Activated CD4-positive, alpha-beta T cell treated with anti-CD3 and anti-CD28 coated beads for 36 hours (primary cell): ENCODE data around the gene FAM210B. TPM values are rescaled to one million over a fixed set of nuclear protein-coding genes. Genes with fewer than 3 reads are reported as not detected.
"Not testable (repeated sequence)": the region's sequence is repeated elsewhere in the genome, so short reads cannot be mapped to it uniquely, and the experiment has no call there.

ENCODE experiments used
- ATAC-seq: fragments of 200-7000 bp; cut with Tn5 transposase; one replicate; pipeline ENCODE4 v1.10.0; 2021; ENCODE audit warnings: mild to moderate bottlenecking, moderate library complexity
- CTCF ChIA-PET: fragments of 350-600 bp; sonication (Branson Sonifier 250); formaldehyde crosslinking; loops from one replicate; lab custom pipeline; 2021; ENCODE audit warnings: antibody characterized with exemption; lab: Charles Lee
- POLR2A ChIA-PET: fragments of 350-600 bp; sonication (Branson Sonifier 250); formaldehyde crosslinking; loops from one replicate; lab custom pipeline; 2021; ENCODE audit warnings: antibody characterized with exemption, inconsistent platforms; lab: Charles Lee
- DNase-seq: peaks from one replicate; pipeline ENCODE4 v3.0.0-alpha.2; 2020
- H3K27ac Mint-ChIP-seq: one replicate; pipeline ENCODE4 v1.8.0; 2021; ENCODE audit warnings: mixed read lengths
- H3K27me3 Mint-ChIP-seq: one replicate; pipeline ENCODE4 v1.8.0; 2021; ENCODE audit warnings: mixed read lengths
- H3K36me3 Mint-ChIP-seq: one replicate; pipeline ENCODE4 v1.8.0; 2021; ENCODE audit warnings: low read depth, mixed read lengths
- H3K4me1 Mint-ChIP-seq: one replicate; pipeline ENCODE4 v1.8.0; 2021; ENCODE audit warnings: mixed read lengths
- H3K4me3 Mint-ChIP-seq: one replicate; pipeline ENCODE4 v1.8.0; 2021; ENCODE audit warnings: mild to moderate bottlenecking, moderate library complexity, mixed read lengths
- H3K9me3 Mint-ChIP-seq: one replicate; pipeline ENCODE4 v1.8.0; 2021; ENCODE audit warnings: low read depth, mixed read lengths
- intact Hi-C, 2 experiments: fragments of 100-400 bp; cut with DNase I in 1 of 2; cut with micrococcal nuclease in 1 of 2; formaldehyde crosslinking; loops; one replicate each; pipeline versions ENCODE4 v1.14.2 to v1.15.1; 2022 to 2024; cut with DNase I, micrococcal nuclease
- total RNA-seq, 2 experiments: library from RNA; stranded (reverse); gene quantifications; one replicate each; pipeline ENCODE4 v1.2.3, GENCODE V29; 2021

The FAM210B gene, protein sequence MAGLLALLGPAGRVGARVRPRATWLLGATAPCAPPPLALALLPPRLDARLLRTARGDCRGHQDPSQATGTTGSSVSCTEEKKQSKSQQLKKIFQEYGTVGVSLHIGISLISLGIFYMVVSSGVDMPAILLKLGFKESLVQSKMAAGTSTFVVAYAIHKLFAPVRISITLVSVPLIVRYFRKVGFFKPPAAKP
- total RNA-seq: 1 to 10 TPM; 4.5 to 4.8 TPM

DNA sequence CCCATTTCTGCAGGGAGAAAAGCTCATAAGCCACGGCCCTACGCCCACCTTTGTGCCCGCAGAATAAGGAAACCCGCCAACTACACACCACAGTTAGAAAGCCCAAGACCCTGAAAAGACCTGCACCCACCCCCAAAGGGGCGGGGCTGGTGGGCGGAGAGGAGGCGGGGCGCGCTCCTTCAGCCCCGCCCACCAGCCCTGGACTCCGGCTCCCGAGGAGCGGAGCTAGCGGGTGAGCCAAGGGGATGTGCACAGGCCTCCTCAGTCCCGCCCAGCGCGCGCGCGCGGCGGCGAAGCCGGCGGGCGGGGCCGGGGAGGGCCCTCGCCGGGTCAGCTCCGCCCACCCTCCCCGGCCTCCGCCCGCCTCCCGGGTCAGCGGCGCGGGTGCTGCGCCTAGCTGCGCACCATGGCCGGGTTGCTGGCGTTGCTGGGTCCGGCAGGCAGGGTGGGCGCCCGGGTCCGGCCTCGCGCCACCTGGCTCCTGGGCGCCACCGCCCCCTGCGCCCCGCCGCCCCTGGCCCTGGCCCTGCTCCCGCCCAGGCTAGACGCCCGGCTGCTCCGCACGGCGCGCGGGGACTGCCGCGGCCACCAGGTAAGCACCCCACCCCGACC lies at the start of gene FAM210B:
FAM210B (plus strand) TSS at position 375 of the 612 bp plus-strand sequence; CDS start at position 407, 32 bp downstream.
- intact Hi-C loops: loop anchor here in 1 of 2 experiments (1.0 to 2.0 kb wide), 3 partner anchors 34 to 110 kb away; partner anchors contain the start of genes AURKA, CSTF1 and RTF2
- Mint-ChIP-seq H3K9me3 (no peaks in the 10 kb centered on the region), H3K4me1 (peaks cover 17% of the 10 kb centered on the region), H3K27me3 (no peaks in the 10 kb centered on the region), H3K27ac (peak within 1 kb of the TSS; percentile 58), H3K36me3 (no peaks in the 10 kb centered on the region), H3K4me3 (peak within 1 kb of the TSS; percentile 82)
- DNase-seq (peak; percentile 90), ATAC-seq (peak; percentile 100)
- POLR2A ChIA-PET: interaction anchor here (0.8 to 1.3 kb wide), 4 partner anchors 10 to 110 kb away, joined by 3 to 5 read pairs (median 4); partner anchors contain the start of genes AURKA, CSTF1 and RTF2
- CTCF ChIA-PET: interaction anchor here (0.5 to 2.1 kb wide), 5 partner anchors 8 to 196 kb away, joined by 3 to 6 read pairs (median 3); partner anchors contain the start of gene AURKA

DNA sequence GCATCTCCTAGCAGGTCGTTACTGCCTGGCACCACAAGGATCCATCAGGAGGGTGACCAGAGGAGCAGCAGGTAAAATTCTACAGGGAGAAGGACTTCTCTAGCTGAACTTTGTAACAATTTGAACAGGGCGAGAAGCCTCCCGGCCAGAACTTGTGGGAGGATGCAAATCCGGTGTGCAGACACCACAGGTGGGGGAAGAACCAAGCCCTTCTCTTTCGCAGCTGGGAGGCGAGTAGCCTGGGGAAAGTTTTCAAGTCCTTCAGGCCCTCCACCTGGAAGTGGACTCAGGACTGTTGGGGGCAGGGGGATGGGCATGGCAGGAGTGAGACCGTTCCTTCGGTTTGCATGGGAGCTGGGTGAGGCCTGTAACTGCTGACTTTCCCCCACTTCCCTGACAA lies 42.7 kb upstream of the FAM210B start:
- intact Hi-C loops: no loop called here
- Mint-ChIP-seq H3K4me1 (no peaks in the 10 kb centered on the region), H3K27ac (no peak overlapping the region), H3K4me3 (no peak overlapping the region), H3K36me3 (no peaks in the 10 kb centered on the region), H3K9me3 (peaks cover 4% of the 10 kb centered on the region), H3K27me3 (peaks cover 12% of the 10 kb centered on the region)
- POLR2A ChIA-PET: no interaction called here
- CTCF ChIA-PET: no interaction called here
- no peak for DNase-seq
- ATAC-seq: no peak

DNA sequence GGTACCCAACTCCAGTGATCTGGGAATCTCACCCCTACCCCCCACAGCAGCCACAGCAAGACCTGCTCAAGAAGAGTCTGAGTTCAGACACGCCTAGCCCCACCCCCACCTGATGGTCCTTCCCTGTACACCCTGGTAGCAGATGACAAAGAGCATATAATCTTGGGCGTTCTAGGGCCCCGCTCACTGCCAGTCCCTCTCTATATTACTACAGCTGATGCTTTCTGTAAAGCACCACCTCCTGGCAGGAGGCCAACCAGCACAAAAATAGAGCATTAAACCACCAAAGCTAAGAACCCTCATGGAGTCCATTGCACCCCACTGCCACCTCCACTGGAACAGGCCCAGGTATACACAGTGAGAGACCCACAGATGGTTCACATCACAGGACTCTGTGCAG lies 42.3 kb upstream of the FAM210B start:
- H3K4me3 Mint-ChIP-seq: no peak overlapping the region
- no peaks in the 10 kb centered on the region for H3K4me1 Mint-ChIP-seq
- CTCF ChIA-PET: no interaction called here

DNA sequence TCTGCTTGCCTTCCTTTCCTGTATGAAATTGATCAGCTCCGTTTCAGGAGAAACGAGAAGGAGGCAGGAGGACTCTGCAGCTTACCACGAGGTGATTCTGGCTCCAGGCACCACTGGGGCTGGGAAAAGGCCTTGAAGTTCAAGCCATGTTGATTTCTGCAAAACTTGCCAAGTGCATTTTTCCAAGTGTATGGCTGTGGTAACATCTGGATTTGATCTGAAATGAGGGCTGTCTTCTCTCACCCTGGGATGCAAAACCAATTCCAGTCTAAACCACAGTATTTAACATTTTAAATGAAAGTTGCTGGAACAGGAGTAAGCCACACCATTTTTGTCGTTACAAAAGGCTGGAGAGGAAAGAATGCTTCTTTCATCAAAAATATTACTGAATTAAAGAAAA lies 36.1 kb upstream of the FAM210B start:
- POLR2A ChIA-PET: no interaction called here
- H3K27me3 Mint-ChIP-seq: peaks cover 16% of the 10 kb centered on the region
- H3K4me3 Mint-ChIP-seq: no peak overlapping the region
- intact Hi-C loops: no loop called here
- H3K4me1 Mint-ChIP-seq: no peaks in the 10 kb centered on the region
- H3K9me3 Mint-ChIP-seq: no peaks in the 10 kb centered on the region
- H3K27ac Mint-ChIP-seq: no peak overlapping the region
- H3K36me3 Mint-ChIP-seq: no peaks in the 10 kb centered on the region
- CTCF ChIA-PET: no interaction called here
- ATAC-seq: no peak
- no peak for DNase-seq

More for the DNA sequence above, 42.3 kb upstream of the FAM210B start:
- no peaks in the 10 kb centered on the region for H3K36me3 Mint-ChIP-seq
- ATAC-seq (no peak), DNase-seq (no peak)
- no peak overlapping the region for H3K27ac Mint-ChIP-seq
- POLR2A ChIA-PET: no interaction called here
- peaks cover 9% of the 10 kb centered on the region for H3K27me3 Mint-ChIP-seq
- intact Hi-C loops: no loop called here
- peaks cover 4% of the 10 kb centered on the region for H3K9me3 Mint-ChIP-seq

DNA sequence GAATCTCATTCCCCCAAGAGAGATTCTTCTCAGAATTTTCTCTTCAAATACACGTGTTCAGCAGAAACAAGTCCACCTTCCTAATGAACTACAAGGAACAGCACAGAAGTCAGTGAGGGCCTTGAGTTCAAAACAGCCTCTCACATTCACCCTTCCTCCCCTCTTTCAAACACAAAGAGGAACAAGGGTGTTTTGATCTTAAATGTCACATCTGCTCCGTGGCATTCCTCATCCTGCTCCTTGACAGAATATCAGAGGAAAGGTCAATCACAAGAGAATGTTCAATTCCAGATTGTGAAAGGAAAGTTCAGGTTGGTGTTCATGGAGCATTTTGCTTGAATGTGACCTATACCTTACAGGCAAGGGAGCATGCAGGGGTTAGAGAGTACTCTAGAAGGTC lies 35.6 kb upstream of the FAM210B start:
- H3K36me3 Mint-ChIP-seq: no peaks in the 10 kb centered on the region
- POLR2A ChIA-PET: no interaction called here
- no peaks in the 10 kb centered on the region for H3K4me1 Mint-ChIP-seq
- no peak overlapping the region for H3K27ac Mint-ChIP-seq
- CTCF ChIA-PET: interaction anchor here (0.6 kb wide), 1 partner anchor 1675 kb away, joined by 3 read pairs; no protein-coding TSS in a partner anchor
- intact Hi-C loops: no loop called here
- H3K4me3 Mint-ChIP-seq: no peak overlapping the region
- H3K27me3 Mint-ChIP-seq: peaks cover 16% of the 10 kb centered on the region
- ATAC-seq: no peak
- no peak for DNase-seq
- H3K9me3 Mint-ChIP-seq: no peaks in the 10 kb centered on the region

DNA sequence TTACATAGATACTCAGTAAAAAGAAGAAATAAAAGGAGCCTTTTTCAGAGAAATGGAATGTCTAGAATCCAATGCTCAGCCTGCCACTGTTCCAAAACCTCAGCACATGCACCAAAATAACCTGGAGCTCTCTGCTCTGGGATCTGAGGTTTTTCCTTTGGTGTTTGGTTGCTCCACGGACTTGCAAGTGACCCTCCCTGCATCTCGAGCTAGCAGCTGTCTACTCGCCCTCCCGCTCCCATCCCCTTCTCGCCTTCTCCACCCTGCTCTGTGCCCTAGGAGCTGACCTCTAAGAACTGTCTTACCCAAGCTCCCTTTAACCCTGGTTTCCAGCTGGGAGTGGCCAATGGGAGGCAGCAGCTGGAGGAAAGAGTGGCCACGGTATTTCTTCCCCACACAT lies 35.1 kb upstream of the FAM210B start:
- ATAC-seq (no peak), DNase-seq (no peak)
- ChIA-PET CTCF (interaction anchor here (0.6 kb wide), 1 partner anchor 1676 kb away, joined by 3 read pairs; no protein-coding TSS in a partner anchor), POLR2A (no interaction called here)
- H3K27me3 Mint-ChIP-seq: peaks cover 16% of the 10 kb centered on the region
- no peaks in the 10 kb centered on the region for H3K36me3 Mint-ChIP-seq
- H3K4me3 Mint-ChIP-seq: no peak overlapping the region
- no peaks in the 10 kb centered on the region for H3K9me3 Mint-ChIP-seq
- intact Hi-C loops: no loop called here
- H3K27ac Mint-ChIP-seq: no peak overlapping the region
- no peaks in the 10 kb centered on the region for H3K4me1 Mint-ChIP-seq

DNA sequence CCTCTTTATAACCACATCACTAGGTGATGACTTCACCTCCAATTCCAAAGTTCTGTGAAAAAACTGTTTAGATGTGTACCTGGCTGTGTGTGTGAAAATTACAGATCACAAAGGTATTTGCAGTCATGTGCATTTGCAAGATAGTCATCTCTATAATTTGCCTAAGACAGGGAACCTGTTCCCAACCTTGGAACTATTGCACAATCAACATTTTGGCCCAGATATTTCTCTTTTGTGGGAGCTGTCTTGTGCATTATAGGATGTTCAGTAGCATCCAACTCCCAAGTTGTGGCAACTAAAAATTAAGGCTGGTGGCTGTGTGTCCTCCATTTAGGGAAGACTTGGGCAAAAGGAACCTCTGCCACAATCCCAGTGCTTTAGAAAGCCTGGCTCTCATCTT lies 34.0 kb upstream of the FAM210B start:
- Mint-ChIP-seq H3K27me3 (peaks cover 10% of the 10 kb centered on the region), H3K4me3 (no peak overlapping the region), H3K4me1 (no peaks in the 10 kb centered on the region), H3K36me3 (no peaks in the 10 kb centered on the region), H3K27ac (no peak overlapping the region), H3K9me3 (no peaks in the 10 kb centered on the region)
- ATAC-seq (no peak), DNase-seq (no peak)
- intact Hi-C loops: no loop called here
- CTCF ChIA-PET: no interaction called here
- POLR2A ChIA-PET: interaction anchor here (0.6 kb wide), 1 partner anchor 1606 kb away, joined by 3 read pairs; no protein-coding TSS in a partner anchor

DNA sequence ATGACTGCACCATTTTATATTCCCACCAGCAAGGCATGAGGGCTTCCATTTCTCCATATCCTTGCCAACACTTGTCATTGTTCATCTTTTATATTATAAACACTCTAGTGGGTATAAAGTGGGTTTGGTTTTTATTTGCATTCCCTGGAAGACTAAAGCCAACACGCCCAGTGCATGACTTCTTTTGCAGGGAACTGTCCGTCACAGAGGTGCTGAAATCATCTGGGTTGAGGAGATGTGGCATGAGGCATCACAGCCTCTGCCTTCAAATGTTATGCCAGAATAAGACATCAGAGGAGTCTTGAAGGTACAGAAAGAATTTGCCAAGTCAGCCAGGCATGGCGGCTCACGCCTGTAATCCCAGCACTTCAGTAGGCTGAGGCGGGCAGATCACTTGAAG lies 29.9 kb upstream of the FAM210B start:
- ATAC-seq (no peak), DNase-seq (peak; percentile 21)
- H3K27me3 Mint-ChIP-seq: peaks cover 18% of the 10 kb centered on the region
- H3K9me3 Mint-ChIP-seq: no peaks in the 10 kb centered on the region
- POLR2A ChIA-PET: no interaction called here
- no peak overlapping the region for H3K27ac Mint-ChIP-seq
- no peaks in the 10 kb centered on the region for H3K36me3 Mint-ChIP-seq
- CTCF ChIA-PET: no interaction called here
- no peaks in the 10 kb centered on the region for H3K4me1 Mint-ChIP-seq
- intact Hi-C loops: no loop called here
- H3K4me3 Mint-ChIP-seq: no peak overlapping the region

DNA sequence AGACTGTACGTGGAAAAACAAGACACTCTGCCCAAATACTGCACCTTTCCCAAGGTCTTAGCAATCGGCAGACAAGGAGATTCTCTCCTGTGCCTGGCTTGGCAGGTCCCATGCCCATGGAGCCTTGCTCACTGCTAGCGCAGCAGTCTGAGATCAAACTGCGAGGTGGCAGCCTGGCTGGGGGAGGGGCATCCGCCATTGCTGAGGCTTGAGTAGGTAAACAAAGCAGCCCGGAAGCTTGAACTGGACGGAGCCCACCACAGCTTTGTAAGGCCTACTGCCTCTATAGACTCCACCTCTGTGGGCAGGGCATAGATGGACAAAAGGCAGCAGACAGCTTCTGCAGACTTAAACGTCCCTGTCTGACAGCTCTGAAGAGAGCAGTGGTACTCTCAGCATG lies 22.1 kb upstream of the FAM210B start:
- H3K9me3 Mint-ChIP-seq, intact Hi-C loops, H3K36me3 Mint-ChIP-seq, DNase-seq, POLR2A ChIA-PET, H3K4me3 Mint-ChIP-seq, H3K4me1 Mint-ChIP-seq, H3K27ac Mint-ChIP-seq, CTCF ChIA-PET, ATAC-seq: not testable (repeated sequence)
- peaks cover 39% of the 10 kb centered on the region for H3K27me3 Mint-ChIP-seq

DNA sequence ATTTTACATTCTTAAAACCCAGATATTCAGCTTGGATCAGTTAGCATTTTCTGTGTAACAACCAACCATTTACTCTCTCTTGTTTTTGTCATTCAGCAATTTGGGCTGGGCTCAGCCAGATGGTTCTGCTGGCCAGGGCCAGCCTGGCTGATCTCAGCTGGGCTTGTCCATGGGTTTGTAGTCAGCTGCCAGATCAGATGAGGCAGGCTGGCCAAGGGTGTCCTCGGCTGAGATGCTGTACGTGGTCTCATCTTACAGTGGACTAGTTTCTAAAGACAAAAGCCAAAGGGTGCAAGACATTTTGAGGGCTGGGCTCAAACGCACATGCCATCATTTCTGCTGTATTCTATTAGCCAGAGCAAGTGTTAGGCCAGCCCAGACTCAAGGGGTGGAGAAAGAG lies 16.0 kb upstream of the FAM210B start:
- POLR2A ChIA-PET: no interaction called here
- CTCF ChIA-PET: interaction anchor here (0.5 to 1.2 kb wide), 3 partner anchors 92 to 1690 kb away, joined by 3 to 4 read pairs (median 3); partner anchors contain the start of gene MC3R
- DNase-seq: no peak
- Mint-ChIP-seq H3K4me1 (peaks cover 2% of the 10 kb centered on the region), H3K9me3 (no peaks in the 10 kb centered on the region), H3K27me3 (peaks cover 49% of the 10 kb centered on the region), H3K27ac (no peak overlapping the region), H3K36me3 (no peaks in the 10 kb centered on the region), H3K4me3 (no peak overlapping the region)
- intact Hi-C loops: loop anchor here in 1 of 2 experiments (10.0 kb wide), 1 partner anchor 1698 kb away; no protein-coding TSS in a partner anchor
- no peak for ATAC-seq

DNA sequence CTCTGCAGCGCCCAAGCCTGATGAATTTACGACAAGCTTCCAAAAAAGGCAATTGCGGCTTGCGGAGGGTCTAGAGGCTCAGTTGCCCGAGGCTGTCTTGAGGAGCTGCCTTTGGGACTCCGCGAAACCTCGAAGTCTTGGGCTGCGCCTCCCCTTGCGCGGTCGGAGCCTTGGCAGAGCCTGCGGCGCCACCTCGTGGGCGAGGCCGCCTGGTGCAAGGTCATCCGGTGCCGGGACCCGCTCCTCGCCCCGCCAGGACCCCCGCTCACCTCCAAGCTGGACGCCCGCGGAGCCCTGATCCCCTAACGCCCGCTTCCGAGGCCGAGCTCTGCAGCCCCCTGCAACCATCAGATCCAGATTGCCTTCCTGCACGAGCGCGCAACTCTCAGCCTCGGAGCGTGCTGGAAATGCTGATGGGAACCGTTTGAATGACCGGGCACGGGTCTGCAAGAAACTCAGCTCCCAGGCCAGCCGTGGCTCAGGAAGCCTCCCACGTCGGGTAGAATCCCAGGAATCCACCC lies 14.9 kb upstream of the FAM210B start:
- intact Hi-C loops: loop anchor here (1.0 to 10.0 kb wide), 4 partner anchors 95 to 1699 kb away; partner anchors contain the start of gene MC3R (in 2 of the 2)
- DNase-seq: peak; percentile 77
- ChIA-PET POLR2A (no interaction called here), CTCF (interaction anchor here (0.6 to 1.3 kb wide), 11 partner anchors 10 to 1075 kb away, joined by 3 to 4 read pairs (median 3); partner anchors contain the start of gene MC3R)
- peak; percentile 88 for ATAC-seq
- Mint-ChIP-seq H3K4me3 (no peak overlapping the region), H3K27me3 (peaks cover 49% of the 10 kb centered on the region), H3K27ac (no peak overlapping the region), H3K9me3 (no peaks in the 10 kb centered on the region), H3K4me1 (peaks cover 2% of the 10 kb centered on the region), H3K36me3 (no peaks in the 10 kb centered on the region)
